Subcutaneous abdominal adipose tissue (tissue), 5 donors: ENCODE data around the gene AMIGO2.
"Not testable (repeated sequence)": the region's sequence is repeated elsewhere in the genome, so short reads cannot be mapped to it uniquely, and the experiment has no call there.

Experiments used
- H3K27ac ChIP-seq: one replicate; pipeline ENCODE4 v1.7.0; 2013; ENCODE audit warnings: low read depth, mild to moderate bottlenecking, inconsistent platforms, low read length, moderate library complexity
- H3K27me3 ChIP-seq, 5 donors: one replicate each; pipeline ENCODE4 v1.7.0; 2013; ENCODE audit warnings: low read length in 5 of 5, inconsistent platforms in 1 of 5; ENCODE audit not compliant: control insufficient read depth in 5 of 5, insufficient read depth in 4 of 5
- H3K36me3 ChIP-seq, 5 donors: one replicate each; pipeline ENCODE4 v1.7.0; 2013; ENCODE audit warnings: low read length in 5 of 5; ENCODE audit not compliant: control insufficient read depth in 5 of 5, insufficient read depth in 5 of 5
- H3K4me1 ChIP-seq, 5 donors: one replicate each; pipeline ENCODE4 v1.7.0; 2013; ENCODE audit warnings: low read length in 5 of 5, mild to moderate bottlenecking in 3 of 5, moderate library complexity in 1 of 5; ENCODE audit not compliant: control insufficient read depth in 5 of 5, insufficient read depth in 5 of 5
- H3K4me3 ChIP-seq, 5 donors: one replicate each; pipeline ENCODE4 v1.7.0; 2013; ENCODE audit warnings: low read length in 5 of 5, low read depth in 1 of 5
- H3K9ac ChIP-seq, 5 donors: one replicate each; pipeline ENCODE4 v1.7.0; 2013; ENCODE audit warnings: low read length in 5 of 5, mild to moderate bottlenecking in 4 of 5, moderate library complexity in 3 of 5
- H3K9me3 ChIP-seq, 5 donors: one replicate each; pipeline ENCODE4 v1.7.0; 2013; ENCODE audit warnings: low read length in 5 of 5; ENCODE audit not compliant: control insufficient read depth in 5 of 5
- donor health status: healthy.
- donor health status: healthy.
- donor health status: healthy.
- donor health status: healthy.
- donor health status: healthy.

The AMIGO2 gene, protein sequence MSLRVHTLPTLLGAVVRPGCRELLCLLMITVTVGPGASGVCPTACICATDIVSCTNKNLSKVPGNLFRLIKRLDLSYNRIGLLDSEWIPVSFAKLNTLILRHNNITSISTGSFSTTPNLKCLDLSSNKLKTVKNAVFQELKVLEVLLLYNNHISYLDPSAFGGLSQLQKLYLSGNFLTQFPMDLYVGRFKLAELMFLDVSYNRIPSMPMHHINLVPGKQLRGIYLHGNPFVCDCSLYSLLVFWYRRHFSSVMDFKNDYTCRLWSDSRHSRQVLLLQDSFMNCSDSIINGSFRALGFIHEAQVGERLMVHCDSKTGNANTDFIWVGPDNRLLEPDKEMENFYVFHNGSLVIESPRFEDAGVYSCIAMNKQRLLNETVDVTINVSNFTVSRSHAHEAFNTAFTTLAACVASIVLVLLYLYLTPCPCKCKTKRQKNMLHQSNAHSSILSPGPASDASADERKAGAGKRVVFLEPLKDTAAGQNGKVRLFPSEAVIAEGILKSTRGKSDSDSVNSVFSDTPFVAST

DNA sequence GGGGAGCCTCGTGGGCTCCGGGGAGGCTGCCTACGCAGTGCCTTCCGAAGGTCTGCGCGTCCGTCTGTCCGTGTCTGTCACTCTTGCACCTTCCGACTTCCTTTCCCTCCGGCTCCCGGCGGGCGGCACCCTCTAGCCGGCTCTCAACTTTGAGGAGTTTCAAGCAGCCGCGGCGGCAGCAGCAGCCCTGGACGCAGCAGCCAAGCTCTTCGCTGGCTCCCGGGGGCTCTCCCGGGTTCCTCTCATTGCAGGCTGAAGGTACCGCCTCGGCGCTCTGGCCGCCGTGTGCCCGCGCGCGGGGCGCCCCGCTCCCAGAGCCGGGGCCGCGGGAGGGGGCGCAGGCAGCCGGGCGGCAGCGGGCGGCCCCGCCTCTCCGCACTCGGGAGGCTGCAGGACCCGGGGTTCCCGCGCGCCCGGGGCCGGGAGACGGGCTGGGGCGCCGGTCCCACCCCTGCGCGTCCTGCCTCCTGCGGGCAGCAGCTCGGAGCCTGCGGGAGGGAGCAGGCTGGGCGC lies at the start of gene AMIGO2, which contains the start of gene PCED1B:
Gene AMIGO2, minus strand, starts transcription at position 492 of the 513 bp plus-strand sequence. CDS start 957 bp downstream, outside the sequence.
Gene PCED1B, plus strand, starts transcription at position 154 of the 513 bp plus-strand sequence. CDS start 155,443 bp downstream, outside the sequence.
- H3K27me3 ChIP-seq: no peaks in the 10 kb centered on the region
- H3K9ac ChIP-seq: peak within 1 kb of the TSS; percentile 87 to 95 (median 89)
- H3K4me3 ChIP-seq: peak within 1 kb of the TSS; percentile 66 to 90 (median 81)
- H3K27ac ChIP-seq: peak within 1 kb of the TSS; percentile 95
- no peaks in the 10 kb centered on the region for H3K9me3 ChIP-seq
- peaks cover 7 to 56% (median 45%) of the 10 kb centered on the region in 5 donors for H3K4me1 ChIP-seq
- H3K36me3 ChIP-seq: peaks cover 0 to 2% (median 0%) of the 10 kb centered on the region in 5 donors

DNA sequence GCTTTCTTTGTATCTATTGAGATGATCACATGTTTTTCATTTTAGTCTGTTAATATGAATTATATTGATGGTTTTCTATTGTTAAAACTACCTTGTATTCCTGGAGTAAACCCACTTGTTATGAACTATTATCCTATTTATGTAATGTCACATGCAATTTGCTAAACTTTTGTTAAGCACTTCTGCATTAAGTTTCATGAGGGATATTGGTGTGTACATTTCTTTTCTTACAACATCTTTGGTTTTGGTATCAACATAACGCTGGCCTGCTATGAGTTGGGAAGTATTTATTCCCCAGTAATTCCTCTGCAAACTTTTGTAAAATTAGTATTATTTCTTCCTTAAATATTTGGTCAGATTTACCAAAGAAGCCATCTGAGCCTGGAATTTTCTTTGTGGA lies 46.5 kb upstream of the AMIGO2 start:
- Histone ChIP-seq H3K4me1 (no peaks in the 10 kb centered on the region), H3K9me3 (no peaks in the 10 kb centered on the region), H3K27ac (no peak overlapping the region), H3K27me3 (no peaks in the 10 kb centered on the region), H3K9ac (no peak overlapping the region), H3K4me3 (no peak overlapping the region), H3K36me3 (no peaks in the 10 kb centered on the region)

DNA sequence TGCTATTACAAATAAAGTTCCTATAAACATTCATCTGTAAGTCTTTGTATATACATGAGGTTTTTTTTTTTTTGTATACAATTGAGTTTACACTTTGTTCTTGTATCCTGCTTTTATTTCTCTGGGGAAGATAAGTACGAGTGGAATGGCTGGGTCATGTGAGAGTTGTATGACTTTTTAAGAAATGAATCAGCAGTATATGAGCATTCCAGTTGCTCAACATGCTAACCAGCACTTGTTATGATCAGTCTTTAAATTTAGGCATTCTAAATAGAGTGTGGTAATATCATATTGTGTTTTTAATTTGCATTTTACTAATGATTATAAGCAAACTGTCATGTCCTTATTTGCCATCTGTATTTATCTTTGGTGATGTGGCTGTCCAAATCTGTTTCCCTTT lies 44.7 kb upstream of the AMIGO2 start:
- Histone ChIP-seq H3K27ac (no peak overlapping the region), H3K4me3 (no peak overlapping the region), H3K36me3 (no peaks in the 10 kb centered on the region), H3K9ac (no peak overlapping the region), H3K27me3 (no peaks in the 10 kb centered on the region), H3K9me3 (no peaks in the 10 kb centered on the region), H3K4me1 (no peaks in the 10 kb centered on the region)

DNA sequence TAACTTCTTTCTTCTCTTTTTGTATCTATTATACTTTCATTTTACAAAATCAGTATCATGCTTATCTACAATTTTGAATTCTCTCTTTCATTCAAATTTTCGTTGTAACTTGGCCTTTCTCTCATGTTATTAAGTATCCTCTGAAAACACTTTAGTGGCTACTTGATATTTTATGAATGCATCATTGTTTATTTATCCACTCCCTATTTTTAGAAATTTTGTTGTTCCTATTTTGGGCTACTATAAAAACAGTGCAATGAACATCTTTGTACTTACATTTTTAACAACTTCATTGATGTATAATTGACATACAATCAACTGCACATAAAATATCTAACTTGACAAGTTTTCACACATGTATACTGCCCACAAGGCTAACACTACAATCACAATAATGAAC lies 44.0 kb upstream of the AMIGO2 start:
- Histone ChIP-seq H3K27me3 (no peaks in the 10 kb centered on the region), H3K27ac (no peak overlapping the region), H3K36me3 (no peaks in the 10 kb centered on the region), H3K9ac (no peak overlapping the region), H3K4me3 (no peak overlapping the region), H3K4me1 (no peaks in the 10 kb centered on the region), H3K9me3 (no peaks in the 10 kb centered on the region)

DNA sequence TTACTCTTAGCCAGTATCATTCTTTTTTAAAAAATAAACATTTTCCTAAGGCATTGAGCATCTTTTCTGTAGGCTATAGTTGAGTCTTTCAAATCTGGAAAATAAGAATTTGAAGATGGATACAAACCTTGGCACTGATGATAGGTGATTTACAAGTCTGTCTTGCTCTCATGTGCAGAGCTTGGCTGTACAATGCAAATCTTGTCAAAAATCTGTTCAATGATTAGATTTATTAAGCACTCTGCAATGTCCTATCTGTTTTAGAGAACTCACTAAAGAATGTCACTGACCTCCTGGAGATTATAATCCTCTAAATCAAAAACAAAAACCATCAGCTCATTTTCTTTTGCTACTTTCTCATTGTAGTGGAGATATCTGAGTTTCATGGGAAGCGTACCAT lies 42.8 kb upstream of the AMIGO2 start:
- no peaks in the 10 kb centered on the region for H3K4me1 ChIP-seq
- H3K9ac ChIP-seq: no peak overlapping the region
- no peak overlapping the region for H3K4me3 ChIP-seq
- H3K9me3 ChIP-seq: no peaks in the 10 kb centered on the region
- no peaks in the 10 kb centered on the region for H3K36me3 ChIP-seq
- H3K27me3 ChIP-seq: no peaks in the 10 kb centered on the region
- no peak overlapping the region for H3K27ac ChIP-seq

DNA sequence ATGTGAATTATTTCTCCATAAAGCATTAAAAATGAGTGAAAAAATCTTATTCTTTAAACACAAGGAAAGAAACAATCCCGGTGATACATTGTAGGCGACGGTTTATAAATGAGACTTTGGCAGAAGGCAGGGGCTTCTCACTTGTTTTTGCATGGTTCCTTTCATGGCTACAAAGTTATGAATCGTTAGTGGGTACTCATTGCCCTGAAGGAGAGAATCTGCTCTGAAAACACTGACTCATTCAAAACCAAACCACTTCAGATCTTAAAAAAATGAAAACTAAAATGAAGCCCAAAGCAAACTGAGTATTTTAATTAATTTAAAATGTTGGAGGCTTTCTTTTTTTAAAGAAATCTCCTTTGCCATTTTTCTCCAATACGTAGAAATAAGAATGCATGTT lies 41.4 kb upstream of the AMIGO2 start:
- Histone ChIP-seq H3K9me3 (no peaks in the 10 kb centered on the region), H3K27me3 (no peaks in the 10 kb centered on the region), H3K4me1 (no peaks in the 10 kb centered on the region), H3K9ac (no peak overlapping the region), H3K27ac (no peak overlapping the region), H3K36me3 (no peaks in the 10 kb centered on the region), H3K4me3 (no peak overlapping the region)

DNA sequence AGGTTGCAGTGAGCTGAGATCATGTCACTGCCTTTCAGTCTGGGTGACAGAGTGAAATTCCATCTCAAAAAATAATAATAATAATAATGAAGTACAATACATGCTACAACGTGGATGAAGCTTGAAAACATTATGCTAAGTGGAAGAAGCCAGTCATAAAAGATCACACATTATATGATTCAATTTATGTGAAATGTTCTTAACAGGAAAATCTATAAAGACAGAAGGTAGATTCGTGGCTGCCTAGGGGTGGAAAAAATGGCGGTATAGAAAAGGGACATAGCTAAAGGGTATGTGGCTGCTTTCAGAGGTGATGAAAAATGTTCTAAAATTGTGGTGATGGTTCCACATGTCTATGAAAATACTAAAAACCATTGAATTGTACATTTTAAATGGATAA lies 41.0 kb upstream of the AMIGO2 start:
- Histone ChIP-seq H3K9ac (no peak overlapping the region), H3K36me3 (no peaks in the 10 kb centered on the region), H3K4me3 (no peak overlapping the region), H3K27ac (no peak overlapping the region), H3K9me3 (no peaks in the 10 kb centered on the region), H3K27me3 (no peaks in the 10 kb centered on the region), H3K4me1 (no peaks in the 10 kb centered on the region)

DNA sequence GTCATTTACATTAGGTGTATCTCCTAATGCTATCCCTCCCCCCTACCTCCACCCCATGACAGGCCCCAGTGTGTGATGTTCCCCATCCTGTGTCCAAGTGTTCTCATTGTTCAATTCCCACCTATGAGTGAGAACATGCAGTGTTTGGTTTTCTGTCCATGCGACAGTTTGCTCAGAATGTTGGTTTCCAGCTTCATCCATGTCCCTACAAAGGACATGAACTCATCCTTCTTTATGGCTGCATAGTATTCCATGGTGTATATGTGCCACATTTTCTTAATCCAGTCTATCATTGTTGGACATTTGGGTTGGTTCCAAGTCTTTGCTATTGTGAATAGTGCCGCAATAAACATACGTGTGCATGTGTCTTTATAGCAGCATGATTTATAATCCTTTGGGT lies 37.5 kb upstream of the AMIGO2 start:
- H3K4me1 ChIP-seq: peaks cover 0 to 10% (median 8%) of the 10 kb centered on the region in 5 donors
- H3K27me3 ChIP-seq, H3K9me3 ChIP-seq, H3K27ac ChIP-seq, H3K4me3 ChIP-seq, H3K9ac ChIP-seq, H3K36me3 ChIP-seq: not testable (repeated sequence)

DNA sequence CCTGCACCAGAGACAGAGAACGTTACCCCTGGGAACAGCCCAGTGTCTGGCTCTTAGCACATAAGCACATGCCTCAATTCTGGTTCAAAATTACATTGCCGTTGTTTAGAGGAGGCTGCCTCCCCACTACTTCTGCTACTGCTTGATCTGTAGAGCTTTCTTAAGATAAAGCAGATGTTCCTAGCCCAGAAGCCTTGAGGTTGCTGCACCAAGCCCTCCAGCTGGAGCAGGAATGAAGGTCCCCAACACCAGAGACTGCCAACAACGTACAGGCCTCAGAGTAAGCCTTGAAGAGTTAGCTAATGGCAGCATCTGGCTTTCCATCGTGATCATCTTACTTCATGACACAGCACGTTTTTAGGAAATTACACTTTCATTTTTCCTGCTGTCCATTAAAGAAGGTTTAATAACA lies 34.7 kb upstream of the AMIGO2 start:
- H3K27ac ChIP-seq: no peak overlapping the region
- no peak overlapping the region for H3K9ac ChIP-seq
- no peaks in the 10 kb centered on the region for H3K9me3 ChIP-seq
- peaks cover 0 to 13% (median 8%) of the 10 kb centered on the region in 5 donors for H3K4me1 ChIP-seq
- H3K36me3 ChIP-seq: peaks cover 0 to 4% (median 0%) of the 10 kb centered on the region in 5 donors
- H3K27me3 ChIP-seq: no peaks in the 10 kb centered on the region
- H3K4me3 ChIP-seq: no peak overlapping the region

DNA sequence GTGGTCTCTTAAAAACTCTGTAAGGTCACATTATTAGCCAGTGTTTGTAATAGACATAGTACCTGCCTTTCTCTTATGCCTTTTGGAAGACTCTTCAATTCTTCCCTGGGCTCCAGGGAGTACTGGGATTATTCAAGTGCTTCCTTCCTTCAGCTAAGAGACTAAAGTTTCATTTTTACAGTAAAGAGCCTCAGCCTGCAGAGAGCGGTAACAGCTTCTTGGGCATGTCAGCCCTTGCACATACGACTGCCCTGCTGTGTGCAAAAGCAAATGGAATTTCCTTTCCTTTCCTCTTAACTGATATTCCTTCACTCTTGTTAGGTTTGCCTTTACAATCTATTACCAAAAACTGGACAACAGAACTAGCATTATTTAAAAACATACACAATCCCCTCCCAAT lies 32.9 kb upstream of the AMIGO2 start:
- H3K36me3 ChIP-seq: peaks cover 0 to 8% (median 3%) of the 10 kb centered on the region in 5 donors
- peaks cover 0 to 13% (median 8%) of the 10 kb centered on the region in 5 donors for H3K4me1 ChIP-seq
- no peaks in the 10 kb centered on the region for H3K27me3 ChIP-seq
- H3K9ac ChIP-seq: no peak overlapping the region
- H3K9me3 ChIP-seq: no peaks in the 10 kb centered on the region
- no peak overlapping the region for H3K4me3 ChIP-seq
- no peak overlapping the region for H3K27ac ChIP-seq
